ENCODE results near the gene IQSEC1. TPM values are rescaled to one million over a fixed set of nuclear protein-coding genes. Genes with fewer than 3 reads are reported as not detected.

The IQSEC1 gene
- total RNA-seq, 1 donor = 22.1 TPM

- no peak for TF ChIP-seq CTCF (IDR thresholded peaks at IDR 0.05; ENCODE audit: extremely low read depth, low read depth, low read length)
- Histone ChIP-seq H3K79me2 (ENCODE audit: insufficient read depth, low read length) (no peaks in the 10 kb centered on the region), H3K4me2 (ENCODE audit: insufficient read depth, low read length) (no peak overlapping the region), H2AFZ (ENCODE audit: low read length) (no peak overlapping the region), H4K20me1 (ENCODE audit: insufficient read depth, low read length) (no peaks in the 10 kb centered on the region), H3K4me3 (ENCODE audit: insufficient read depth, low read length) (no peak overlapping the region), H3K27ac (ENCODE audit: low read depth, low read length) (no peak overlapping the region), H3K27me3 (ENCODE audit: insufficient read depth, low read length) (peaks cover 20% of the 10 kb centered on the region), H3K9me3 (ENCODE audit: low read depth, low read length) (no peaks in the 10 kb centered on the region), H3K4me1 (ENCODE audit: insufficient read depth, low read length) (no peaks in the 10 kb centered on the region), H3K36me3 (ENCODE audit: insufficient read depth, low read length) (no peaks in the 10 kb centered on the region)
- DNase-seq (ENCODE audit: insufficient read length, low spot score, missing footprints) = no peak
Observed at GRCh38 chr3:13051581-13051980, 21.6 kb downstream of the IQSEC1 start.

DNA sequence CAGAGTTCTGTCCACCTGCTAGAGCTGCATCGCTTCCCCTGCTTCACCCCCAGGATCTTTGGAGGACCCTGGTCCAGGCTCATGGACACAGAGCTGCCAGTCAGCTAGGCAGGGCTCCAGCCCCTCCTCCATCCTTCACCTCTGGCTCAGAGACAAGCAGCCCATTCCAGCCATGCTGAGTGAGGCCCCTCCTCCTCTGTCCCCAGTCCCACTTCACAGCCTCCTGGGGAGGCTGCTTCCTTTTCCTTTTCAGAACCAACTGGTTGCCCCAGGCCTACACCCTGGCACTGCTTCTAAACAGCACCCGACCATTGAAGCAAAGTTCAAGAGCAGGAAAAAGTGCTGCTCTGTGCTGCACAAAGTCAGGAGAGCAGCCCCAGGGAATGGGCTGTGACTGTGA, 22.2 kb downstream of the IQSEC1 start:
- H3K27ac ChIP-seq (ENCODE audit: low read depth, low read length) = no peak overlapping the region
- no peak overlapping the region for H3K4me2 ChIP-seq (ENCODE audit: insufficient read depth, low read length)
- no peak for TF ChIP-seq CTCF (IDR thresholded peaks at IDR 0.05; ENCODE audit: extremely low read depth, low read depth, low read length)
- H3K79me2 ChIP-seq (ENCODE audit: insufficient read depth, low read length) = no peaks in the 10 kb centered on the region
- H3K4me3 ChIP-seq (ENCODE audit: insufficient read depth, low read length) = no peak overlapping the region
- no peaks in the 10 kb centered on the region for H3K9me3 ChIP-seq (ENCODE audit: low read depth, low read length)
- no peak overlapping the region for H2AFZ ChIP-seq (ENCODE audit: low read length)
- H3K27me3 ChIP-seq (ENCODE audit: insufficient read depth, low read length) = peaks cover 20% of the 10 kb centered on the region
- DNase-seq (ENCODE audit: insufficient read length, low spot score, missing footprints) = no peak
- H3K36me3 ChIP-seq (ENCODE audit: insufficient read depth, low read length) = no peaks in the 10 kb centered on the region
- no peaks in the 10 kb centered on the region for H4K20me1 ChIP-seq (ENCODE audit: insufficient read depth, low read length)
- no peaks in the 10 kb centered on the region for H3K4me1 ChIP-seq (ENCODE audit: insufficient read depth, low read length)

DNA sequence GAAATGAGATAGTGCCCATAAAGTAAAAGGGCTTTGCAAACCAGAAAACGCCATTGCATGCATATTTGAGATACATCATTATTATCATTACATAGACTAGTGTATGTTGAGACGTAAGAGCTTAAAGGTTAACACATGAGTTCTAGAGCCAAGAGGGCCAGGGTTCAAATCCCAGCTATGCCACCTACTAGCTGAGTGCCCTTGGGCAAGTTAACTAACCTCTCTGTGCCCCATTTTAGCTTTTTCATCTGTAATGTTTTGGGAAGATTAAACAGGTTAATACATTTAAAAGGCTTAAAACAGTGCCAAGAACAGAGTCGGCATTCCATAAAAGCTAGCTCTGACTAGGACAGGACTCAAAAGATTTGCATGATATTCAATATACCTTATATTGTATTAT, 22.8 kb downstream of the IQSEC1 start:
- Histone ChIP-seq H3K9me3 (ENCODE audit: low read depth, low read length) (no peaks in the 10 kb centered on the region), H3K36me3 (ENCODE audit: insufficient read depth, low read length) (no peaks in the 10 kb centered on the region), H3K27me3 (ENCODE audit: insufficient read depth, low read length) (peaks cover 20% of the 10 kb centered on the region), H3K79me2 (ENCODE audit: insufficient read depth, low read length) (no peaks in the 10 kb centered on the region), H3K4me1 (ENCODE audit: insufficient read depth, low read length) (no peaks in the 10 kb centered on the region), H3K4me2 (ENCODE audit: insufficient read depth, low read length) (no peak overlapping the region), H4K20me1 (ENCODE audit: insufficient read depth, low read length) (no peaks in the 10 kb centered on the region), H3K27ac (ENCODE audit: low read depth, low read length) (no peak overlapping the region), H2AFZ (ENCODE audit: low read length) (no peak overlapping the region), H3K4me3 (ENCODE audit: insufficient read depth, low read length) (no peak overlapping the region)
- no peak for TF ChIP-seq CTCF (IDR thresholded peaks at IDR 0.05; ENCODE audit: extremely low read depth, low read depth, low read length)
- DNase-seq (ENCODE audit: insufficient read length, low spot score, missing footprints) = no peak

DNA sequence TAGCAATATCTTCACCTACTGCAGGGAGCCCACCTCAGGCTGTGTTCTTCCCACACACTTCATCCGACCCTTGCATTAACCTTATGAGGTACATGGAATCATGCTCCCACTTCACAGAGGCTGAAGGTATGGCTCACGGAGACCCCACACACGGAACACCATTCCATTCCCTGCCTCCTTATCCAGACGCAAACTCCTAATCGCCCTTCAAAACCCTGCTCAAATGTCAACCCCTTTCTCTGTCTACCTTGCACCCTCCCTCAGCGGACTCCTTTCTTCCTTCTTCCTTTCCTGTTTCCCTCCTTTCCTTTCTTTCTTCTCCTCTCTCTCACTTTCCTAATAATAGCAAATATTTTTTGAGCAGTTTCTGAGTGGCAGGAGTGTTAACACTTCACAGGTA, 23.8 kb downstream of the IQSEC1 start:
- no peaks in the 10 kb centered on the region for H3K79me2 ChIP-seq (ENCODE audit: insufficient read depth, low read length)
- no peak overlapping the region for H3K27ac ChIP-seq (ENCODE audit: low read depth, low read length)
- H3K4me3 ChIP-seq (ENCODE audit: insufficient read depth, low read length) = no peak overlapping the region
- no peaks in the 10 kb centered on the region for H3K9me3 ChIP-seq (ENCODE audit: low read depth, low read length)
- H2AFZ ChIP-seq (ENCODE audit: low read length) = no peak overlapping the region
- no peak for TF ChIP-seq CTCF (IDR thresholded peaks at IDR 0.05; ENCODE audit: extremely low read depth, low read depth, low read length)
- no peaks in the 10 kb centered on the region for H3K36me3 ChIP-seq (ENCODE audit: insufficient read depth, low read length)
- no peaks in the 10 kb centered on the region for H3K4me1 ChIP-seq (ENCODE audit: insufficient read depth, low read length)
- H3K27me3 ChIP-seq (ENCODE audit: insufficient read depth, low read length) = peaks cover 20% of the 10 kb centered on the region
- H4K20me1 ChIP-seq (ENCODE audit: insufficient read depth, low read length) = no peaks in the 10 kb centered on the region
- no peak overlapping the region for H3K4me2 ChIP-seq (ENCODE audit: insufficient read depth, low read length)
- DNase-seq (ENCODE audit: insufficient read length, low spot score, missing footprints) = no peak
